ENCODE results near the gene PADI6. TPM values are rescaled to one million over a fixed set of nuclear protein-coding genes. Genes with fewer than 3 reads are reported as not detected.

Gene PADI6
- total and polyA plus RNA-seq, 9 of the 15 experiments (the other 6 are each of a cell fraction or from before 2014, with no cell fraction given): not detected

DNA sequence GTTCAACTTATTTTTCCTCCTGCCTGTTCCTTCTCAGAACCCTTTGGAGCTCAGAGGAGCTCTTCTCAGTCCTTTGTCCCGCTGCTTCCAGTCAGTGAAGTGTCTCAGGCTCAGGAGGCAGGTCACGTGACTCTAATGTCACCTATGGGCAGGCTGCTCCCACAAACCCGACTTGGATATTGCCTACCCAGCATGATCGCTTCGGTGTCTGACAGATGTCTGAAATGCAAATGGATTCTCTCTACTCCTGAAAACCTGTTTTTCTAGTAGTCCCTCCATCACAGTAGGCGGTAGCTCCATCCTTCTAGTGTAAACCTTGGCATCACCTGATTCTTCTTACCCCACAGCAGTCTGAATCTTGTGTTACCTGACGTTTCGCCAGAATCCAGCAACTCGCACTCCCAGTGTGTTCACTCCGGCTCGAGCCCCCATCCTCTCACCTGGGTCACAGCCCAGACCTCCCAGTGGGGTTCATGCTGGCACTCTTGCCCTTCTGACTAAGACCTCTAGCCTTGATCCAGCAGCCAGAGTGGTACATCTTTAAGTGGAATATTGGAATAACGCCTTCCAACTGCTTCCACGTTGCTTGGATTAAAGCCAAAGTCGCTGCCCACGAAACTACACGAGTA is 5.4 kb downstream of the PADI6 start (continued):
- TF ChIP-seq RFX5 (IDR thresholded peaks at IDR 0.05; ENCODE audit: low read depth, low read length) (no peak), ZNF561 (CRISPR knock-in tag; conservative IDR thresholded peaks at IDR 0.05) (no peak), BMI1 (IDR thresholded peaks at IDR 0.05; ENCODE audit: low read length) (no peak), GTF2E2 (tag; IDR thresholded peaks at IDR 0.05) (no peak), CHD1 (IDR thresholded peaks at IDR 0.05; ENCODE audit: low read length) (no peak)
- TF ChIP-seq, protein P1, sequence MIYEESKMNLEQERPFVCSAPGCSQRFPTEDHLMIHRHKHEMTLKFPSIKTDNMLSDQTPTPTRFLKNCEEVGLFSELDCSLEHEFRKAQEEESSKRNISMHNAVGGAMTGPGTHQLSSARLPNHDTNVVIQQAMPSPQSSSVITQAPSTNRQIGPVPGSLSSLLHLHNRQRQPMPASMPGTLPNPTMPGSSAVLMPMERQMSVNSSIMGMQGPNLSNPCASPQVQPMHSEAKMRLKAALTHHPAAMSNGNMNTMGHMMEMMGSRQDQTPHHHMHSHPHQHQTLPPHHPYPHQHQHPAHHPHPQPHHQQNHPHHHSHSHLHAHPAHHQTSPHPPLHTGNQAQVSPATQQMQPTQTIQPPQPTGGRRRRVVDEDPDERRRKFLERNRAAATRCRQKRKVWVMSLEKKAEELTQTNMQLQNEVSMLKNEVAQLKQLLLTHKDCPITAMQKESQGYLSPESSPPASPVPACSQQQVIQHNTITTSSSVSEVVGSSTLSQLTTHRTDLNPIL (CRISPR knock-in tag; IDR thresholded peaks at IDR 0.05): no peak

DNA sequence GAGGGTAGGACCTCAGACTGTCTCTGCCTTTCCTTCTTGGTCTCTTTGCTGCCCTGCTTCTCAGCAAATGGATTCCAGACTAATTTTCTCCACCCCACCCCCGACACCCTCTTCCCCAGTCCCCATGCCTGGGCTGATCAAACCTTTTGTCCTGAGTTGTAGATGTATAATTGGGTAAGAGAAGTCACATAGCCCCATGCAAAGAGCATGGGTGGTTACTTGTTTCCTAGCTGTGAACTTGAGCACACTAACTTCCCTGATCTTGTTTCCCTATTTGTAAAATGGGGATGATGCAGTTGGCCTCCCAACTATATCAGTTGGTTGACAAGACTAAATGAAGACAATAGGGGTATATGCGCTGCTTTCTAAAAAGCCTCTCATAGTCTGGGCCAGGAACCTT is 9.2 kb downstream of the PADI6 start:
- Histone ChIP-seq H3K27ac (ENCODE audit: extremely low read depth, low read depth, low read length) (no peak overlapping the region), H3K27me3 (ENCODE audit: control insufficient read depth in 2 of 2, insufficient read depth in 2 of 2, low read length in 2 of 2) (peaks cover 71 to 94% of the 10 kb centered on the region in 2 experiments), H3K9me1 (ENCODE audit: control insufficient read depth, insufficient read depth, low read length) (no peaks in the 10 kb centered on the region), H3K9ac (ENCODE audit: insufficient read depth in 1 of 2, low read depth in 2 of 2, low read length in 2 of 2) (no peak overlapping the region), H3K4me2 (ENCODE audit: insufficient read depth, low read length) (no peak overlapping the region), H3K9me3 (replicated peaks; ENCODE audit: control insufficient read depth, insufficient read depth, low read depth, low read length) (no peaks in the 10 kb centered on the region; the same call in 1 of the 2 replicates), H3K79me2 (ENCODE audit: control insufficient read depth, insufficient read depth, low read length) (no peaks in the 10 kb centered on the region), H3K36me3 (ENCODE audit: control insufficient read depth, insufficient read depth, low read length) (no peaks in the 10 kb centered on the region), H2AFZ (ENCODE audit: low read depth, low read length) (no peak overlapping the region), H3K4me1 (replicated peaks in 1 of 2; ENCODE audit: control insufficient read depth in 2 of 2, insufficient read depth in 2 of 2, low read length in 2 of 2) (no peaks in the 10 kb centered on the region), H4K20me1 (replicated peaks; ENCODE audit: control insufficient read depth, insufficient read depth, low read length) (peaks cover 17% of the 10 kb centered on the region), H3K4me3 (no peak overlapping the region)
- in situ Hi-C loops (cut with MboI) (no loop called here), intact Hi-C loops (cut with micrococcal nuclease) (no loop called here)
- POLR2A ChIA-PET: no interaction called here
- BruUV-seq (replicated peaks): no TSS peak
- no peak for ATAC-seq
- 5% methylated on average over 2 of the region's 2 CpGs for WGBS (ENCODE audit: insufficient coverage, low coverage, missing lambda C conversion rate)
- DNase-seq (ENCODE audit: extremely low read depth in 1 of 4, low spot score in 3 of 4): no peak
- TF ChIP-seq ZZZ3 (IDR thresholded peaks at IDR 0.05) (no peak), ZNF57 (CRISPR knock-in tag; IDR thresholded peaks at IDR 0.05) (no peak), SPI1 (IDR thresholded peaks at IDR 0.05; ENCODE audit: borderline replicate concordance, low read depth, low read length) (no peak), ZNF175 (CRISPR knock-in tag; IDR thresholded peaks at IDR 0.05; ENCODE audit: low read depth) (no peak), CHD1 (IDR thresholded peaks at IDR 0.05; ENCODE audit: low read length) (no peak), CXXC5 (CRISPR knock-in tag; IDR thresholded peaks at IDR 0.05) (no peak), ERF (CRISPR knock-in tag; IDR thresholded peaks at IDR 0.05) (no peak), FOXJ3 (CRISPR knock-in tag; IDR thresholded peaks at IDR 0.05) (no peak), ELF1 (tag; IDR thresholded peaks at IDR 0.05) (no peak)
- TF ChIP-seq, protein P2, sequence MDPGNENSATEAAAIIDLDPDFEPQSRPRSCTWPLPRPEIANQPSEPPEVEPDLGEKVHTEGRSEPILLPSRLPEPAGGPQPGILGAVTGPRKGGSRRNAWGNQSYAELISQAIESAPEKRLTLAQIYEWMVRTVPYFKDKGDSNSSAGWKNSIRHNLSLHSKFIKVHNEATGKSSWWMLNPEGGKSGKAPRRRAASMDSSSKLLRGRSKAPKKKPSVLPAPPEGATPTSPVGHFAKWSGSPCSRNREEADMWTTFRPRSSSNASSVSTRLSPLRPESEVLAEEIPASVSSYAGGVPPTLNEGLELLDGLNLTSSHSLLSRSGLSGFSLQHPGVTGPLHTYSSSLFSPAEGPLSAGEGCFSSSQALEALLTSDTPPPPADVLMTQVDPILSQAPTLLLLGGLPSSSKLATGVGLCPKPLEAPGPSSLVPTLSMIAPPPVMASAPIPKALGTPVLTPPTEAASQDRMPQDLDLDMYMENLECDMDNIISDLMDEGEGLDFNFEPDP (CRISPR knock-in tag; IDR thresholded peaks at IDR 0.05): no peak
- CTCF ChIA-PET (ENCODE audit: low intra/inter-chr PET ratio): no interaction called here
- no peak for FAIRE-seq
